ENCODE measurements around the gene NINJ1. TPM values are rescaled to one million over a fixed set of nuclear protein-coding genes. Genes with fewer than 3 reads are reported as not detected.
A peak's percentile ranks its signal among the peaks of the same experiment; 100 is the strongest.

NINJ1 gene
- total and polyA plus RNA-seq, 2 donors (not counting 1 experiment from before 2014, with no cell fraction given) = 7.2 to 59.9 TPM

GRCh38 chr9:93081081-93081529 is 52.9 kb downstream of the NINJ1 start:
- H3K27me3 ChIP-seq (ENCODE audit: control insufficient read depth, insufficient read depth, low read length) = no peaks in the 10 kb centered on the region
- peaks cover 3% of the 10 kb centered on the region for H3K4me1 ChIP-seq (ENCODE audit: control insufficient read depth, extremely low read depth, insufficient read depth, low read length)
- H3K4me3 ChIP-seq (replicated peaks in 1 of 4; ENCODE audit: control extremely low read depth in 1 of 4, insufficient read depth in 1 of 4, low read depth in 3 of 4, low read length in 4 of 4) = no peak overlapping the region
- no peak overlapping the region for H3K4me2 ChIP-seq (ENCODE audit: extremely low read depth, insufficient read depth, low read length)
- no peaks in the 10 kb centered on the region for H3K9me3 ChIP-seq (ENCODE audit: control insufficient read depth, insufficient read depth, low read depth, low read length)
- no peaks in the 10 kb centered on the region for H3K36me3 ChIP-seq (ENCODE audit: control insufficient read depth, insufficient read depth, low read length)
- no peak overlapping the region for H3K9ac ChIP-seq (ENCODE audit: insufficient read depth, low read length)
- H4K20me1 ChIP-seq (ENCODE audit: control insufficient read depth, extremely low read depth, insufficient read depth, low read length) = no peaks in the 10 kb centered on the region
- peak; percentile 26 to 53 for DNase-seq (ENCODE audit: low read depth in 2 of 2)
- H3K27ac ChIP-seq (ENCODE audit: insufficient read depth, low read length) = peak overlapping the region; percentile 57
- no peaks in the 10 kb centered on the region for H3K79me2 ChIP-seq (ENCODE audit: control insufficient read depth, insufficient read depth, low read length)
- H2AFZ ChIP-seq (ENCODE audit: low read length) = no peak overlapping the region
- TF ChIP-seq CTCF (conservative IDR thresholded peaks at IDR 0.05 in 1 of 2, IDR thresholded peaks at IDR 0.05 in 1 of 2; ENCODE audit: low read depth in 1 of 2, low read length in 2 of 2) = no peak
- no peak for TF ChIP-seq EZH2 (IDR thresholded peaks at IDR 0.05; ENCODE audit: low read length, missing control alignments)

GRCh38 chr9:93080406-93080805 is 53.6 kb downstream of the NINJ1 start:
- DNase-seq (ENCODE audit: low read depth in 2 of 2) = no peak
- H3K27me3 ChIP-seq (ENCODE audit: control insufficient read depth, insufficient read depth, low read length) = no peaks in the 10 kb centered on the region
- H3K27ac ChIP-seq (ENCODE audit: insufficient read depth, low read length) = no peak overlapping the region
- no peak overlapping the region for H3K4me2 ChIP-seq (ENCODE audit: extremely low read depth, insufficient read depth, low read length)
- no peak overlapping the region for H3K4me3 ChIP-seq (replicated peaks in 1 of 4; ENCODE audit: control extremely low read depth in 1 of 4, insufficient read depth in 1 of 4, low read depth in 3 of 4, low read length in 4 of 4)
- H4K20me1 ChIP-seq (ENCODE audit: control insufficient read depth, extremely low read depth, insufficient read depth, low read length) = no peaks in the 10 kb centered on the region
- H2AFZ ChIP-seq (ENCODE audit: low read length) = no peak overlapping the region
- no peaks in the 10 kb centered on the region for H3K36me3 ChIP-seq (ENCODE audit: control insufficient read depth, insufficient read depth, low read length)
- no peak for TF ChIP-seq EZH2 (IDR thresholded peaks at IDR 0.05; ENCODE audit: low read length, missing control alignments)
- TF ChIP-seq CTCF (conservative IDR thresholded peaks at IDR 0.05 in 1 of 2, IDR thresholded peaks at IDR 0.05 in 1 of 2; ENCODE audit: low read depth in 1 of 2, low read length in 2 of 2) = no peak
- H3K79me2 ChIP-seq (ENCODE audit: control insufficient read depth, insufficient read depth, low read length) = no peaks in the 10 kb centered on the region
- peaks cover 3% of the 10 kb centered on the region for H3K4me1 ChIP-seq (ENCODE audit: control insufficient read depth, extremely low read depth, insufficient read depth, low read length)
- H3K9me3 ChIP-seq (ENCODE audit: control insufficient read depth, insufficient read depth, low read depth, low read length) = no peaks in the 10 kb centered on the region
- no peak overlapping the region for H3K9ac ChIP-seq (ENCODE audit: insufficient read depth, low read length)

GRCh38 chr9:93079371-93079770 is 54.7 kb downstream of the NINJ1 start:
- no peaks in the 10 kb centered on the region for H3K36me3 ChIP-seq (ENCODE audit: control insufficient read depth, insufficient read depth, low read length)
- H3K4me2 ChIP-seq (ENCODE audit: extremely low read depth, insufficient read depth, low read length) = no peak overlapping the region
- no peak for DNase-seq (ENCODE audit: low read depth in 2 of 2)
- H3K9me3 ChIP-seq (ENCODE audit: control insufficient read depth, insufficient read depth, low read depth, low read length) = no peaks in the 10 kb centered on the region
- peaks cover 3% of the 10 kb centered on the region for H3K4me1 ChIP-seq (ENCODE audit: control insufficient read depth, extremely low read depth, insufficient read depth, low read length)
- H4K20me1 ChIP-seq (ENCODE audit: control insufficient read depth, extremely low read depth, insufficient read depth, low read length) = no peaks in the 10 kb centered on the region
- TF ChIP-seq EZH2 (IDR thresholded peaks at IDR 0.05; ENCODE audit: low read length, missing control alignments) = no peak
- TF ChIP-seq CTCF (conservative IDR thresholded peaks at IDR 0.05 in 1 of 2, IDR thresholded peaks at IDR 0.05 in 1 of 2; ENCODE audit: low read depth in 1 of 2, low read length in 2 of 2) = no peak
- no peak overlapping the region for H3K4me3 ChIP-seq (replicated peaks in 1 of 4; ENCODE audit: control extremely low read depth in 1 of 4, insufficient read depth in 1 of 4, low read depth in 3 of 4, low read length in 4 of 4)
- H3K27me3 ChIP-seq (ENCODE audit: control insufficient read depth, insufficient read depth, low read length) = no peaks in the 10 kb centered on the region
- H3K27ac ChIP-seq (ENCODE audit: insufficient read depth, low read length) = no peak overlapping the region
- H2AFZ ChIP-seq (ENCODE audit: low read length) = no peak overlapping the region
- H3K9ac ChIP-seq (ENCODE audit: insufficient read depth, low read length) = no peak overlapping the region
- no peaks in the 10 kb centered on the region for H3K79me2 ChIP-seq (ENCODE audit: control insufficient read depth, insufficient read depth, low read length)
